Mesendoderm (in vitro differentiated cells): ENCODE measurements around the gene CDCA8.

Experiments used
- DNase-seq: peaks from one replicate; pipeline ENCODE4 v3.0.0; 2013
- H2AK5ac ChIP-seq: 2 replicates; pipeline ENCODE4 v1.6.1; 2013; ENCODE audit warnings: low read length, inconsistent platforms
- H2BK120ac ChIP-seq: 2 replicates; pipeline ENCODE4 v1.6.1; 2013; ENCODE audit warnings: low read depth, mild to moderate bottlenecking, low read length, moderate library complexity, mixed read lengths
- H2BK15ac ChIP-seq: replicated peaks from 2 replicates; pipeline ENCODE4 v1.6.1; 2013; ENCODE audit warnings: low read depth, mild to moderate bottlenecking, moderate library complexity
- H2BK5ac ChIP-seq: 2 replicates; pipeline ENCODE4 v1.6.1; 2013; ENCODE audit warnings: low read length, inconsistent platforms
- H3K18ac ChIP-seq: 2 replicates; pipeline ENCODE4 v1.6.1; 2013; ENCODE audit warnings: mild to moderate bottlenecking, low read length, mixed read lengths
- H3K23ac ChIP-seq: one replicate; pipeline ENCODE4 v1.6.1; 2013; ENCODE audit warnings: low read length
- H3K27ac ChIP-seq: 2 replicates; pipeline ENCODE4 v1.5.1; 2013; ENCODE audit warnings: low read depth, mild to moderate bottlenecking, inconsistent platforms, low read length, moderate library complexity
- H3K27me3 ChIP-seq: 2 replicates; pipeline ENCODE4 v1.6.1; 2013; ENCODE audit warnings: low read length, control low read depth, mild to moderate bottlenecking, inconsistent platforms; ENCODE audit not compliant: insufficient read depth, poor library complexity
- H3K36me3 ChIP-seq: 2 replicates; pipeline ENCODE4 v1.6.1; 2013; ENCODE audit warnings: low read length, inconsistent platforms; ENCODE audit not compliant: control insufficient read depth, insufficient read depth
- H3K4ac ChIP-seq: one replicate; pipeline ENCODE4 v1.6.1; 2013; ENCODE audit warnings: low read depth, mild to moderate bottlenecking, low read length, moderate library complexity
- H3K4me1 ChIP-seq: 2 replicates; pipeline ENCODE4 v1.6.1; 2013; ENCODE audit warnings: low read depth, low read length, inconsistent platforms; ENCODE audit not compliant: control insufficient read depth
- H3K4me2 ChIP-seq: 2 replicates; pipeline ENCODE4 v1.6.1; 2013; ENCODE audit warnings: low read length
- H3K4me3 ChIP-seq: 2 replicates; pipeline ENCODE4 v1.5.1; 2013; ENCODE audit warnings: mild to moderate bottlenecking, low read length
- H3K56ac ChIP-seq: one replicate; pipeline ENCODE4 v1.6.1; 2013; ENCODE audit warnings: low read length
- H3K79me1 ChIP-seq: 2 replicates; pipeline ENCODE4 v1.6.1; 2013; ENCODE audit warnings: low read length, inconsistent platforms
- H3K79me2 ChIP-seq: 2 replicates; pipeline ENCODE4 v1.6.1; 2013; ENCODE audit warnings: mild to moderate bottlenecking, low read length; ENCODE audit not compliant: control insufficient read depth, insufficient read depth
- H3K9ac ChIP-seq: 2 replicates; pipeline ENCODE4 v1.6.1; 2013; ENCODE audit warnings: low read length, inconsistent platforms
- H4K5ac ChIP-seq: one replicate; pipeline ENCODE4 v1.6.1; 2013; ENCODE audit warnings: low read length
- H4K8ac ChIP-seq: one replicate; pipeline ENCODE4 v1.6.1; 2013; ENCODE audit warnings: low read depth, mild to moderate bottlenecking, control low read depth, low read length, moderate library complexity
- WGBS: extraction: QIAGEN DNeasy Blood & Tissue Kit; methylation state at CpG from one replicate; pipeline ENCODE4 v1.1.7; 2013; ENCODE audit warnings: low lambda C conversion rate, missing lambda C conversion rate; ENCODE audit not compliant: insufficient coverage; ENCODE audit errors: extremely low coverage; 5-methylcytosine and 5-hydroxymethylcytosine counted together

The CDCA8 gene

DNA sequence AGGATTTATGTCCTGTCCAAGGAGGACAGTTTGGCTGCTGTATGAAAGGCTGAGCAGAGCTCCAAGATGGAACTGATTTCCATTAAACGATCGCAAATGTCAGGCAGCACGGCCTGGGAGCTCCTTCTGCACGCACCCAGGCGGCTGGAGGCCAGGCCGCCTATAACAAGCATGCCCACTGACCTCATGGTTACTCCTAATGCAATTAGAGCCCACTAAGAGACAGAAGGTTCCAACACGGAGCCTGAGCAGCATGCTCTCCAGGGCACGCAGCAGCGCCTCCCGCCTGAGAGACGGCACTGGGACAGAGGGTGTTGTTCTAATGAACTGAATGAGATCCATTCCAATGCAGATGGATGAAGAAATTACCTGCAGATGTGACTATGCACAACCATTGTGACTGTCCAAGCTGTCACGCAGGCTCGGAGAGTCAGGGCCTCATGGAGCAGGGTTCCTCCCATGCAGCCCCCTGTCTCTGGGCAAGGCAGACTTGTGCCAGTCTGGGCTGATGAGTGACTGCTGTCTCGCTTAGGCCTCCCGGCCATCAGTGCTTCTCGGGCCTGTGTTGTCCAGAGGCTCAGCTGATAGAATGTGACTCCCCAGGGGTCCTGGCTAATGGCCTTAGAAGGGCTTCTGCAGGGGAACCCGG, 25.2 kb upstream of the CDCA8 start:
- no peak overlapping the region for H3K18ac ChIP-seq
- no peak overlapping the region for H3K23ac ChIP-seq
- H3K56ac ChIP-seq: no peak overlapping the region
- no peak overlapping the region for H3K27ac ChIP-seq
- no CpG with 5 or more reads among the region's 17 CpGs for WGBS
- no peak overlapping the region for H2BK5ac ChIP-seq
- no peak overlapping the region for H2AK5ac ChIP-seq
- DNase-seq: no peak
- H4K8ac ChIP-seq: no peak overlapping the region
- H3K9ac ChIP-seq: no peak overlapping the region
- H3K36me3 ChIP-seq: no peaks in the 10 kb centered on the region
- H2BK120ac ChIP-seq: no peak overlapping the region
- H3K27me3 ChIP-seq: no peaks in the 10 kb centered on the region
- H3K4me1 ChIP-seq: no peaks in the 10 kb centered on the region
- H3K4me3 ChIP-seq: no peak overlapping the region
- H3K79me1 ChIP-seq: no peaks in the 10 kb centered on the region
- no peaks in the 10 kb centered on the region for H3K79me2 ChIP-seq
- no peak overlapping the region for H4K5ac ChIP-seq
- H2BK15ac ChIP-seq: no peak overlapping the region
- H3K4ac ChIP-seq: no peak overlapping the region
- no peak overlapping the region for H3K4me2 ChIP-seq

DNA sequence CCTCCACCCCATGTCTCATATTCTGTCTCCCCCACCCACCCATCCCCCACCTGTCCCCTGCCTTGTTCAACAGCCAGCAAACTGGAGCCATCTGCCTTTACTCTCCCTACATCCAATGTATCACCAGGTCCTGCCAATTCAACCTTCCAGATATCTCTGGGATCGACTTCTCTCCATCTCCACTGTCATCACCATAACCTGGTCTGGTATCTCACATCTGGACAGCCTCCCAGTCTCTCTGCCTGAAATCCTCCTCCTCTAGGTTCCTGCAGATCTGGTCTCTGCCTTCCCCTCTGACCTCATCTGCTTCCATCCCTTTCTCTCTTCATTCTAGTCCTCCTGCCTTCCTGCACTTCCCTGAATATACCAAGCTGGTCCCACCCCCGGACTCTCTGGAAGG, 22.2 kb upstream of the CDCA8 start:
- Histone ChIP-seq H3K4me3 (no peak overlapping the region), H3K4me2 (no peak overlapping the region), H3K79me1 (no peaks in the 10 kb centered on the region), H4K5ac (no peak overlapping the region), H2BK5ac (no peak overlapping the region), H3K23ac (no peak overlapping the region), H3K18ac (no peak overlapping the region), H3K36me3 (no peaks in the 10 kb centered on the region), H3K9ac (no peak overlapping the region), H2BK15ac (no peak overlapping the region), H3K27ac (no peak overlapping the region), H4K8ac (no peak overlapping the region), H3K27me3 (no peaks in the 10 kb centered on the region), H3K79me2 (no peaks in the 10 kb centered on the region), H3K56ac (no peak overlapping the region), H2BK120ac (no peak overlapping the region), H3K4ac (no peak overlapping the region), H3K4me1 (no peaks in the 10 kb centered on the region), H2AK5ac (no peak overlapping the region)
- WGBS: no CpG with 5 or more reads among the region's 2 CpGs
- no peak for DNase-seq

DNA sequence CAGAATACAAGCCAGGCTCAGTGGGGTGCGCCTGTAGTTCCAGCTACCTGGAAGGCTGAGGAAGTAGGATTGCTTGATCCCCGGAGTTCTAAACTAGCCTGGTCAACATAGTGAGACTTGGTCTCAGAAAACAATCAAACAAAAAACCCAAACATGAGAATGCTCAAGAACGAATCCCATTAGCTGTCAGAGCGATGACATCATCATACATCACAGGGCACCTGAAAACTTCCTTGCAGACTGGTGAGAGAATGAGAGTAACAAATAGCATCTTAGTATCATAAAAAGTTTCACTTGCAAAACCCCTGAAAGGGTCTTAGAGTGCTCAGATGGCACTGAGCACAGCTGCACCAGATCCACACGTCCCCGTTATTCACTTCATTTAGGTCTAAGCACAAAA, 21.1 kb upstream of the CDCA8 start:
- Histone ChIP-seq H3K4me1 (no peaks in the 10 kb centered on the region), H3K79me1 (no peaks in the 10 kb centered on the region), H3K4me3 (no peak overlapping the region), H2BK5ac (no peak overlapping the region), H3K9ac (no peak overlapping the region), H3K36me3 (no peaks in the 10 kb centered on the region), H3K79me2 (no peaks in the 10 kb centered on the region), H4K8ac (no peak overlapping the region), H3K4ac (no peak overlapping the region), H3K4me2 (no peak overlapping the region), H3K23ac (no peak overlapping the region), H2BK15ac (no peak overlapping the region), H2AK5ac (no peak overlapping the region), H4K5ac (no peak overlapping the region), H3K56ac (no peak overlapping the region), H3K27ac (no peak overlapping the region), H2BK120ac (no peak overlapping the region), H3K18ac (no peak overlapping the region), H3K27me3 (no peaks in the 10 kb centered on the region)
- no CpG with 5 or more reads among the region's 6 CpGs for WGBS
- no peak for DNase-seq

DNA sequence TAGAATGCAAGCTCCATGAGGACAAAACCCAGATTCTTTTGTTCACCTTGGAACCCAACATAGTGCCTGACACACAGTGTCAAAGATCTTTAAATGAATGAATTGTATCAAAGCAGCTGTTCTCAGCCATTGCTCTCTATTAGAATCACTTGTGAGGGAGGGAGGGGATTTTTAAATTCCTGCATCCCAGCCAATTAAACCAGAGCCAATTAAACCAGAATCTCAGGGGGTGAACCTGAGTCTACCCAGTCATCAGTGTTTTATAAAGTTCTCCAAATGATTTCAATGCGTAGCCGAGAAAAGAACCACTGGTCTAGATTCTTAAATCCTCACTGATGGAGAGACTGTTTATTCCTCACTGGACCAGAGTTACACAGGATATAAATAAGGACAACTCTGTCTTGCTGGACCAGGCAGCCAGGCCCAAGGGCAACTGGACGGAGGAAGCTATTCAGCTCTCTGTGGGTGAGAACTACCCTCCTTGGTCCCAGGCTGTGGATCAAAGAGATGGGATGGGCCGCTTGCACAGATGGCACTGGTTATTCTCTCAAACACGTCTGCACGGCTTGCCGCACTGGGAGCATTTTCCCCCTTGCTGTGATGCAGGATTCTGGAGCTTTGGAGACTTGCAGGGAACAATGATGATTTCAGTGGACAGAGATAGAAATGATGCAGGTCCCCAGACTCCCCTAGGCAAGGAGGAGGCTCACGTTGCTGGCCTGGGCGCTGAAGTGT, 20.0 kb upstream of the CDCA8 start:
- H3K23ac ChIP-seq: no peak overlapping the region
- no peaks in the 10 kb centered on the region for H3K27me3 ChIP-seq
- H3K79me2 ChIP-seq: no peaks in the 10 kb centered on the region
- H3K4me2 ChIP-seq: no peak overlapping the region
- H3K18ac ChIP-seq: no peak overlapping the region
- no peak overlapping the region for H2BK120ac ChIP-seq
- no CpG with 5 or more reads among the region's 9 CpGs for WGBS
- no peak overlapping the region for H3K4ac ChIP-seq
- H3K79me1 ChIP-seq: no peaks in the 10 kb centered on the region
- no peak overlapping the region for H2BK15ac ChIP-seq
- no peak overlapping the region for H2BK5ac ChIP-seq
- H3K4me3 ChIP-seq: no peak overlapping the region
- no peak overlapping the region for H4K8ac ChIP-seq
- H3K9ac ChIP-seq: no peak overlapping the region
- no peak overlapping the region for H2AK5ac ChIP-seq
- no peak for DNase-seq
- H4K5ac ChIP-seq: no peak overlapping the region
- H3K27ac ChIP-seq: no peak overlapping the region
- H3K4me1 ChIP-seq: no peaks in the 10 kb centered on the region
- H3K36me3 ChIP-seq: no peaks in the 10 kb centered on the region
- H3K56ac ChIP-seq: no peak overlapping the region

DNA sequence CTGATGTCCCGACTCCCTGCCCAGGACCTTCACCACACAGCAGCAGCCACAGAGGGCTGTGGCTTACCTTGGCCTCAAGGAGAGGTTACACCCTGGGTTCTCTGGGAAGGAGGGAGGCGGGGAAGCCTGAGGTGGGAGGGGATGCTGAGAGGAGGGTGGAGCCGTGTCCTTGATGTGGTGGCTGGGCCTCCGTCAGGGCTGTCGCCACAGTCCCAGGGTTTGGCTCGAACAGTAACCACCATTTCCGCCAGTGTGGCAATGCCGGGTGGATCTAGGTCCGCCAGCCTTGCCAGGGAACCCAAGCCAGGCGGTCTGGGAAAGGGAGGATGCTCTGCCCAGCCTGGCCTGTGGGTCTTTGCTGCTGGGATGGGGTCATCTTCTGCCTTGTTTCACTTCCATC, 18.4 kb upstream of the CDCA8 start:
- no peaks in the 10 kb centered on the region for H3K27me3 ChIP-seq
- no peaks in the 10 kb centered on the region for H3K4me1 ChIP-seq
- no peak overlapping the region for H3K4me2 ChIP-seq
- no peak overlapping the region for H2BK5ac ChIP-seq
- H3K79me1 ChIP-seq: no peaks in the 10 kb centered on the region
- no peak overlapping the region for H2AK5ac ChIP-seq
- no peak overlapping the region for H4K8ac ChIP-seq
- no peak for DNase-seq
- H3K18ac ChIP-seq: no peak overlapping the region
- H3K27ac ChIP-seq: no peak overlapping the region
- no peak overlapping the region for H2BK120ac ChIP-seq
- H2BK15ac ChIP-seq: no peak overlapping the region
- whole genome bisulfite sequencing: no CpG with 5 or more reads among the region's 10 CpGs
- no peaks in the 10 kb centered on the region for H3K79me2 ChIP-seq
- H3K4ac ChIP-seq: no peak overlapping the region
- H3K4me3 ChIP-seq: no peak overlapping the region
- no peak overlapping the region for H3K23ac ChIP-seq
- no peak overlapping the region for H3K56ac ChIP-seq
- no peak overlapping the region for H3K9ac ChIP-seq
- no peaks in the 10 kb centered on the region for H3K36me3 ChIP-seq
- no peak overlapping the region for H4K5ac ChIP-seq
